Mesenchymal stem cell (in vitro differentiated cells and primary cell): ENCODE data around the gene DUS1L.

Experiments
- DNase-seq: peaks from one replicate; pipeline ENCODE4 v3.0.0-alpha.2; 2013
- H2AFZ ChIP-seq: one replicate; pipeline ENCODE4 v1.6.1; 2013; ENCODE audit warnings: low read depth, mild to moderate bottlenecking, control low read depth, inconsistent platforms, low read length, moderate library complexity
- H2AK5ac ChIP-seq: 2 replicates; pipeline ENCODE4 v1.6.1; 2013; ENCODE audit warnings: low read length, moderate library complexity, mild to moderate bottlenecking, inconsistent platforms; ENCODE audit not compliant: severe bottlenecking
- H2BK120ac ChIP-seq: one replicate; pipeline ENCODE4 v1.6.1; 2013; ENCODE audit warnings: low read depth, mild to moderate bottlenecking, inconsistent platforms, low read length, moderate library complexity
- H2BK12ac ChIP-seq, 2 experiments: one replicate each; pipeline ENCODE4 v1.6.1; 2013; ENCODE audit warnings: inconsistent platforms in 2 of 2, low read length in 2 of 2, mild to moderate bottlenecking in 2 of 2, moderate library complexity in 2 of 2, control low read depth in 1 of 2
- H2BK15ac ChIP-seq: one replicate; pipeline ENCODE4 v1.6.1; 2013; ENCODE audit warnings: mild to moderate bottlenecking, low read depth, inconsistent platforms; ENCODE audit not compliant: poor library complexity, severe bottlenecking
- H2BK5ac ChIP-seq: 2 replicates; pipeline ENCODE4 v1.6.1; 2013; ENCODE audit warnings: low read depth, mild to moderate bottlenecking, low read length, control low read depth, inconsistent platforms; ENCODE audit not compliant: poor library complexity, severe bottlenecking
- H3K14ac ChIP-seq, 2 experiments: one replicate each; pipeline ENCODE4 v1.6.1; 2013; ENCODE audit warnings: inconsistent platforms in 2 of 2, low read length in 2 of 2, control low read depth in 1 of 2, mild to moderate bottlenecking in 1 of 2, moderate library complexity in 1 of 2
- H3K18ac ChIP-seq, 2 experiments: one replicate each; pipeline ENCODE4 v1.6.1; 2013; ENCODE audit warnings: inconsistent platforms in 2 of 2, low read length in 2 of 2, control low read depth in 1 of 2, low read depth in 1 of 2, mild to moderate bottlenecking in 1 of 2
- H3K23ac ChIP-seq, 2 experiments: one replicate each; pipeline ENCODE4 v1.6.1; 2013; ENCODE audit warnings: inconsistent platforms in 2 of 2, low read length in 2 of 2, mild to moderate bottlenecking in 2 of 2, moderate library complexity in 2 of 2, control low read depth in 1 of 2
- H3K27ac ChIP-seq: 2 replicates; pipeline ENCODE4 v1.5.1; 2013; ENCODE audit warnings: mild to moderate bottlenecking, moderate library complexity, low read length, control low read depth, inconsistent platforms; ENCODE audit not compliant: poor library complexity, severe bottlenecking
- H3K27me3 ChIP-seq, 2 experiments: 2 replicates each; pipeline versions ENCODE4 v1.6.1 to v1.7.0; 2013; ENCODE audit warnings: low read length in 2 of 2, mild to moderate bottlenecking in 2 of 2, moderate library complexity in 2 of 2, control low read depth in 1 of 2, inconsistent platforms in 1 of 2; ENCODE audit not compliant: control insufficient read depth in 1 of 2, insufficient read depth in 1 of 2
- H3K36me3 ChIP-seq, 2 experiments: 2 replicates each; pipeline versions ENCODE4 v1.6.1 to v1.7.0; 2013; ENCODE audit warnings: low read length in 2 of 2, control low read depth in 1 of 2, inconsistent platforms in 1 of 2, low read depth in 1 of 2, mild to moderate bottlenecking in 1 of 2; ENCODE audit not compliant: insufficient read depth in 2 of 2, control insufficient read depth in 1 of 2
- H3K4ac ChIP-seq, 2 experiments: one replicate each; pipeline ENCODE4 v1.6.1; 2013; ENCODE audit warnings: inconsistent platforms in 2 of 2, low read length in 2 of 2, mild to moderate bottlenecking in 2 of 2, moderate library complexity in 2 of 2, control low read depth in 1 of 2, low read depth in 1 of 2
- H3K4me1 ChIP-seq: 2 replicates; pipeline ENCODE4 v1.6.1; 2013; ENCODE audit warnings: low read depth, low read length, control low read depth; ENCODE audit not compliant: control insufficient read depth, insufficient read depth
- H3K4me2 ChIP-seq: 2 replicates; pipeline ENCODE4 v1.6.1; 2013; ENCODE audit warnings: low read length, mild to moderate bottlenecking, inconsistent platforms; ENCODE audit not compliant: poor library complexity, severe bottlenecking
- H3K4me3 ChIP-seq, 2 experiments: 2 replicates each; pipeline versions ENCODE4 v1.5.1 to v1.7.0; 2013; ENCODE audit warnings: low read length in 2 of 2, mild to moderate bottlenecking in 2 of 2, control low read depth in 1 of 2, low read depth in 1 of 2; ENCODE audit not compliant: insufficient read depth in 1 of 2
- H3K79me1 ChIP-seq: replicated peaks from 2 replicates; pipeline ENCODE4 v1.6.1; 2013; ENCODE audit warnings: mild to moderate bottlenecking, control low read depth, low read length, inconsistent platforms; ENCODE audit not compliant: poor library complexity, severe bottlenecking
- H3K9ac ChIP-seq: 2 replicates; pipeline ENCODE4 v1.7.0; 2013; ENCODE audit warnings: mild to moderate bottlenecking, low read length, moderate library complexity
- H3K9me3 ChIP-seq: 2 replicates; pipeline ENCODE4 v1.7.0; 2013; ENCODE audit warnings: mild to moderate bottlenecking, low read length; ENCODE audit not compliant: control insufficient read depth
- H4K8ac ChIP-seq: one replicate; pipeline ENCODE4 v1.6.1; 2013; ENCODE audit warnings: inconsistent platforms, mild to moderate bottlenecking, low read length, moderate library complexity
- H4K91ac ChIP-seq: one replicate; pipeline ENCODE4 v1.6.1; 2013; ENCODE audit warnings: mild to moderate bottlenecking, low read length, inconsistent platforms
- WGBS: methylation state at CpG from one replicate; pipeline ENCODE4 v1.1.7; 2013; ENCODE audit warnings: mixed read lengths; 5-methylcytosine and 5-hydroxymethylcytosine counted together

DUS1L gene

DNA sequence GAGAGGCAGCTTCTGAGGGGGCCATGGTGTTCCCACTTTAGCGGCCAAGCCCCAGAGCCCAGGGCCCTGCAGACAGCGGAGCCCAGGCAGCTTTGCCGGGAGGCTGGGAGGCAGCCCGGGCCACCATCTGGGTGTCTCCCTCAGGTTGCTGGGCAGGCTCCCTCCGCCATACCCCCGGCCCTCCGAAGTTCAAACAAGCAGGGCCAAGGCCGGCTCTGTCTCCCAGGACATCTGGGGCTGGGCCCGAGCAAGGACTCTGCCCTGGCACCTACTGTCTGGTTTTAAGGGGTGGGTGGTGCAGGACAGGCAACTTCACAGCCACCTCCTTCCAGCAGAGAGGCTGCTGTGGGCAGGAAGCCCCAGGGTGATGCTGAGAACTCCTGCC is 2.6 kb downstream of the DUS1L start:
- no peak overlapping the region for H2BK15ac ChIP-seq
- DNase-seq, result no peak
- no peak overlapping the region for H2BK5ac ChIP-seq
- peaks cover 15% of the 10 kb centered on the region for H3K79me1 ChIP-seq
- H3K9me3 ChIP-seq, result no peaks in the 10 kb centered on the region
- no peak overlapping the region for H2AFZ ChIP-seq
- no peak overlapping the region for H2AK5ac ChIP-seq
- H3K14ac ChIP-seq, result no peak overlapping the region
- H3K4me1 ChIP-seq, result peaks cover 25% of the 10 kb centered on the region
- peaks cover 52 to 64% of the 10 kb centered on the region in 2 experiments for H3K36me3 ChIP-seq
- H3K9ac ChIP-seq, result no peak overlapping the region
- H3K4me2 ChIP-seq, result no peak overlapping the region
- no peak overlapping the region for H4K91ac ChIP-seq
- H4K8ac ChIP-seq, result no peak overlapping the region
- no peak overlapping the region for H3K18ac ChIP-seq
- H2BK12ac ChIP-seq, result no peak overlapping the region
- WGBS, result 97% methylated on average over 6 of the region's 9 CpGs
- no peak overlapping the region for H3K4me3 ChIP-seq
- H3K23ac ChIP-seq, result no peak overlapping the region
- H3K27ac ChIP-seq, result no peak overlapping the region
- H3K27me3 ChIP-seq, result no peaks in the 10 kb centered on the region
- H3K4ac ChIP-seq, result no peak overlapping the region
- H2BK120ac ChIP-seq, result no peak overlapping the region

DNA sequence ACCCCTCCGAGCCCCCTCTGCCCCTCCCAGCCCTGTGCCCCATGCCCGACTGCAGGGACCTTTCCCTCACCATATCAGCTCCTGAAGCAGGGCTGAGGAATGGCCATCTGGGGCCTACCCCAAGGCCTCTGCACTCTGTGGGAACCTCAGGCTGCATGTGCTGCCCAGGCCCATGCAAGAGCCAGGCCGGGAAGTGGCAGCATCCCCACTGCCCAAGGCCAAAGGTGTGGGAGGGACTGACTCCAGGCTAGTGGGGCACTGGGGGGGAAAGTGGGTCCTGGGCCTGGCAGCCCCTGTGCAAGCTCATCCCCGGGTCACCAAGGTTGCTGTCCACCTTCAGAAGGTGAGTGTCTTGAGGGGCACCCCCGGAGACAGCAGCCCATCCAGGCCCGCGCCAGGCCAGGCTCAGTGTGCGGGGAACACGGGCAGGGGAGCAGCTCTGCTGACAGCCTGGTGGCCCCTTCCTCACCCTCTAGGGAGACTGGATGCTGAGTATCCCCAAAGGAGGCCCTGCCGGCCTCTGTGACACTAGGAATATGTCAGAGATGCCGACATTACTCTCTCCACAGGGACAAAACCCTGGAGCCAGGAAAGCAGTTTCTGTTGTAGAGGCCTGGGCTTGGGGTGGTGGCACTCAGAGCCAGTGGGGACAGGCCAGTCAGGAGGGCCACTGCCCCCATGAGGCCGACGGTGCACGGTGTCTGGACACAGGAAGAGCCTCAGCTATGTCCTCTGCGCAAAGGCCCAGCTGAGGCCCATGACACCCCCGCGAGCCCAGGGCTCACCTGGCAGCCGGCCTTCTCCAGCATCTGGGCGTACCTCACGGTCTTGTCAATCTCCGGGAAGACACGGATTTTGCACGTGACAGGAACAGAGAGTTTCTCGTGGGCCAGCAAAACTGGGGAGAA is 3.3 kb downstream of the DUS1L start:
- no peak overlapping the region for H3K9ac ChIP-seq
- peaks cover 15% of the 10 kb centered on the region for H3K79me1 ChIP-seq
- 92% methylated on average over 23 of the region's 24 CpGs for WGBS
- no peak overlapping the region for H4K8ac ChIP-seq
- DNase-seq, result no peak
- no peak overlapping the region for H3K4ac ChIP-seq
- H2AFZ ChIP-seq, result no peak overlapping the region
- H3K4me1 ChIP-seq, result peaks cover 25% of the 10 kb centered on the region
- no peaks in the 10 kb centered on the region for H3K27me3 ChIP-seq
- no peak overlapping the region for H2BK15ac ChIP-seq
- H3K14ac ChIP-seq, result no peak overlapping the region
- H3K18ac ChIP-seq, result no peak overlapping the region
- H2AK5ac ChIP-seq, result no peak overlapping the region
- H3K36me3 ChIP-seq, result peaks cover 58 to 71% of the 10 kb centered on the region in 2 experiments
- H3K4me3 ChIP-seq, result no peak overlapping the region
- no peak overlapping the region for H3K27ac ChIP-seq
- H2BK5ac ChIP-seq, result no peak overlapping the region
- H3K9me3 ChIP-seq, result no peaks in the 10 kb centered on the region
- H3K23ac ChIP-seq, result no peak overlapping the region
- H4K91ac ChIP-seq, result no peak overlapping the region
- H3K4me2 ChIP-seq, result no peak overlapping the region
- no peak overlapping the region for H2BK120ac ChIP-seq
- H2BK12ac ChIP-seq, result no peak overlapping the region

DNA sequence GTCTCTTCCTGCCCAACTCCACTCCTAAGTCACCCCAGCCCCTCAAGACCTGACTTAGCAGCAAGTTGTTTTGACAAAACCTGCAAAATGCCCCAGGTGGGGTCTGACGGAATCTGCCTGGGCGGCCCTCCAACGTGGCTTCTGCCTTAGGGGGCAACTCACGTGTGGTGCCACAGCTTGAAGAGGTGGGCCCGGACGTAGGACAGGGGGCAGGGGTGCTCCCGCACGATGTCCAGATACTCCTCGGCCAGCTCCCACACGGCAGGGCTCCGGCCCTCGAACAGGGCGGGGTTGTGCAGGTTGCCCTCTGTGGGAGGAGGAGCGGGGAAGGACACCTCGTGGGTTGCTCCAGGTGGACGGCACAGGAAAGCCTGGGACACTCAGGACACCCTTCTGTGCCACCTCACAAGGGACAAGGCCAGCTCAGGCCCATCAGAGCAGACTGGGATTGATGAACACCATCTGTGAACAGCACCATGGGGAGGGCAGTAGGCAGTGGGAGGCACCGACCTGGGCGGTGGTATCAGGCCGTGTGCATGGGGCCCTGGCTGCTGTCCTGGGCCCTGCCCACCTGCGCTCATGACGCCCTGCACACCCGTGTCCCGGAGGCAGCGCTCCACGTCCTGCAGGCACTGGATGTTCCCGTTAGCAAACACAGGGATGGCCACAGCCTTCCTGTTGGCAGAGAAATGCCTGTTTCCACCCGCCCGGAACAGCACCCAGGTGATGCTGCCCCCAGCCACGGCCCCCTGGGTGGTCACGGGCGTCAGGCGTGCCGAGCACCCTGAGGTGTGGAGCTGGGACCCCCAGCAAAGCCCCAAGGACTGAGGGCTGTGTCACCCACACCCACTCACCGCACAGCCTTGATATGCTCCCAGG is 4.3 kb downstream of the DUS1L start:
- H3K14ac ChIP-seq, result no peak overlapping the region
- H3K4ac ChIP-seq, result no peak overlapping the region
- H4K91ac ChIP-seq, result no peak overlapping the region
- no peak overlapping the region for H3K4me3 ChIP-seq
- H3K36me3 ChIP-seq, result peaks cover 67 to 81% of the 10 kb centered on the region in 2 experiments
- no peak overlapping the region for H2BK120ac ChIP-seq
- H3K27me3 ChIP-seq, result no peaks in the 10 kb centered on the region
- H3K9me3 ChIP-seq, result no peaks in the 10 kb centered on the region
- H2BK12ac ChIP-seq, result no peak overlapping the region
- no peak overlapping the region for H3K9ac ChIP-seq
- WGBS, result 94% methylated on average over 33 of the region's 34 CpGs
- no peak overlapping the region for H2BK5ac ChIP-seq
- no peak overlapping the region for H2BK15ac ChIP-seq
- H3K27ac ChIP-seq, result no peak overlapping the region
- no peak overlapping the region for H2AFZ ChIP-seq
- peaks cover 24% of the 10 kb centered on the region for H3K4me1 ChIP-seq
- no peak overlapping the region for H4K8ac ChIP-seq
- H3K4me2 ChIP-seq, result no peak overlapping the region
- no peak overlapping the region for H3K18ac ChIP-seq
- no peak overlapping the region for H3K23ac ChIP-seq
- no peak overlapping the region for H2AK5ac ChIP-seq
- H3K79me1 ChIP-seq, result peaks cover 17% of the 10 kb centered on the region
- DNase-seq, result no peak

DNA sequence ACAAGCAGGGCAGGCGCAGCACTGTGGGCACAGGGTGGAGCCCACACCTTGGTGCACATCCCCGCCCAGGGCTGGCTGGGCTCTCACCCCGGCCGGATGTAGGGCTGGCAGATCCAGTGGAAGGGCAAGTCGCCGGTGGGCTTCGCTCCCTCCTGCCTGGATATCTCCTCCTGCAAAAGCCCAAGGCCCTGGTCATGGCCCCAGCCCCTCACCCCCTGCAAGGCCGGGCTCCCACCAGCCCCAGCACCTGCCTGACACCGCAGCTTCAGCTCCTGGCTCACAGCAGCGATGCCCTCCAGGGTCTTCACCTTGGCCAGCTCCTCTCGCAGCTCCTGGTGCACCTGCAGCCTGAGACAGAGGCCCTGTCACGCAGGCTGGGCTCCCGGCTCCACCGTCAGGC is 5.0 kb downstream of the DUS1L start:
- H3K27ac ChIP-seq, result no peak overlapping the region
- H3K9me3 ChIP-seq, result no peaks in the 10 kb centered on the region
- H3K36me3 ChIP-seq, result peaks cover 74 to 88% of the 10 kb centered on the region in 2 experiments
- H3K79me1 ChIP-seq, result peaks cover 16% of the 10 kb centered on the region
- no peak overlapping the region for H2BK15ac ChIP-seq
- H3K4me3 ChIP-seq, result no peak overlapping the region
- no peak overlapping the region for H2AK5ac ChIP-seq
- H4K8ac ChIP-seq, result no peak overlapping the region
- no peak overlapping the region for H3K18ac ChIP-seq
- no peak overlapping the region for H3K14ac ChIP-seq
- no peak overlapping the region for H4K91ac ChIP-seq
- H3K23ac ChIP-seq, result no peak overlapping the region
- no peak overlapping the region for H2BK120ac ChIP-seq
- no peak overlapping the region for H2BK5ac ChIP-seq
- H3K4me2 ChIP-seq, result no peak overlapping the region
- H2AFZ ChIP-seq, result no peak overlapping the region
- peaks cover 21% of the 10 kb centered on the region for H3K4me1 ChIP-seq
- DNase-seq, result no peak
- H3K27me3 ChIP-seq, result no peaks in the 10 kb centered on the region
- H3K4ac ChIP-seq, result no peak overlapping the region
- 91% methylated on average over 14 of the region's 14 CpGs for WGBS
- no peak overlapping the region for H3K9ac ChIP-seq
- H2BK12ac ChIP-seq, result no peak overlapping the region
